NOMO-1 treated with DMSO at 0.1 percent for 48 hours (cell line): ENCODE results near the gene ZDHHC22.

Experiments
- DNase-seq: peaks from one replicate; lab custom pipeline; 2025; ENCODE audit not compliant: unreplicated experiment; lab: John Stamatoyannopoulos, UW

The ZDHHC22 gene

DNA sequence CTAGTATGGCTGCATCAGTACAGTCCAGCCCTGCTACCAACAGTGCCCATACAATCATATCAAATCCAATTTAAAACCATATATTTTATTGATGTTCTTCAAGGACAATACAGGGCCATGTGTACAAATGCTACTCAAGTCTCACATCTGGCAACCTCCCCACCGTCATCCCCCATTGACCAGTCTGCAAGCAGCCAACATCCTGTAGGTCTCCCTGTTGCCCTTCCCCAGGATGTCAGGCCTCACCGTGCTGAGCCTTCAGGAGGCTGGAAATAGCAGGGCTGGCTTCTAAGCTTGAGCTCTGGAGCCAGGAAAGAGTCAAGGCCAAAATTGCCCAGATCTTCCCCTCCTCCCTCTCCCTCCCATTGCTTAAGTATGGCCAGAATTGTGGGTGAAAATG, 10.4 kb downstream of the ZDHHC22 start:
- no peak for DNase-seq

DNA sequence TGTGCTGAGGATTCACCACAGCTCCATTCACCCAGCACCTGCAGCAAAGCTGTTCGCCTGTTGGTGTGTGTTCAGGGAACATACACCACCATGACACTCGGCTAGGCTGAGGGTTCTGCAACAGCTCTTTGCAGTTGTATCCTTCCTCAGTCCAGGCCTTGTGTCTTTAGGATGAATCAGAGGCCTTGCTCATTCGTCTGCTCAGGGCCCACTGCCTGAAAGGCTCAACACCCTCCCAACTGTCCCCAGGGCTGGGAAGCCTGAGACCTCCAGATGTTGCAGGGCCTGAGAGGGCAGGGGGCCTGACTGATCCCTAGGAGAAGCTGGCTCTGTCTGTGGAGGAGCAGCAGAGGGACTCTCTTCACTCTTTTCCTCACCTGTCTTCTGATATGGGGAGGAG, 11.2 kb downstream of the ZDHHC22 start:
- no peak for DNase-seq

DNA sequence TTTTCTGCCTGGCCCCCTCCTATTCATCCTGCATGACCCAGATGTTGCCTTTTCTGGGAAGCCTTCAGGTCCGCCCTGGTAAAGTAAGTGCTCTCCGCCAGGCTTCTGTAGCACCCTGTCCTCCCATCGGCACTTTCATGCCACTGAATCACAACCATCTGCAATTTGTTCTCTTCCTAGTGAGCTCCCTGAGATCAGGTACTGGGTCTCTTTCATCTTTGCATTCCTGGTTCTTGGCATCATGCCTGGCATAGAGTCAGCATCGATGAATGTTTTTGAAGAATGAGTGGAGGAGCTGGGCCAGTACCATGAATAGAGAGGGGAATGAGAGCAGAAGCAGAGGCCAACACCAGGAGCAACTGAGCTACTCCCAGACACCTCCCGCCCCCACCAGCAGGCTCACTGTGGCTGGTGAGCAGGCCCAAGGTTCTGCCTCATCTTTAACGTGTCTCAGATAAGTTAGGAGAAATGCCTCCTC, 13.1 kb downstream of the ZDHHC22 start:
- DNase-seq: no peak

DNA sequence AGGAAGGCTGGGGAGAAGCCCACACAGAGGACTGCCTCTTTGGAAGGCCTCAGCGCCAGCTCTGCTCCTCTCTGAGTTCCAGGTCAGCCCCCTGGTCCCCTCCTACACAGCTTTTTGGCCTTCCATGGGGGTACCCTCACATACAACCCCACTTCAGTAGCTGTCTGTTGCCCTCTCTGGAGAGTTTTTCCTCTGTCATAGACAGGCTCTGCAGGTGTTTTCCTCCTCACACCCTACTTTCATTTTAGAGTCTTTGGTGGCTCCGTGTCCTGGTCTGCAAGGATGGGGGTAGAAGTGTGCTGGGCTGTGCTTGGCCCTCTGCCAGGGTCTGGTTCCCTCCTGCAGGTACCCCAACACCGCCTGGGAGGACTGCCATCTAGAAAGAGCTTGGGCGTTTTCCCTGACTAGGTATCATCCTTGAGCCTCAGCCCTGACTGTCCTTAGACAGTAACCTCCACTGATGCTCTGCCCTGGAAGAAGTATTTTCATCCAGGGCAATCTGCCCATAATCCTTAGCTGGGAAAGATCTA, 15.1 kb downstream of the ZDHHC22 start:
- DNase-seq: no peak

DNA sequence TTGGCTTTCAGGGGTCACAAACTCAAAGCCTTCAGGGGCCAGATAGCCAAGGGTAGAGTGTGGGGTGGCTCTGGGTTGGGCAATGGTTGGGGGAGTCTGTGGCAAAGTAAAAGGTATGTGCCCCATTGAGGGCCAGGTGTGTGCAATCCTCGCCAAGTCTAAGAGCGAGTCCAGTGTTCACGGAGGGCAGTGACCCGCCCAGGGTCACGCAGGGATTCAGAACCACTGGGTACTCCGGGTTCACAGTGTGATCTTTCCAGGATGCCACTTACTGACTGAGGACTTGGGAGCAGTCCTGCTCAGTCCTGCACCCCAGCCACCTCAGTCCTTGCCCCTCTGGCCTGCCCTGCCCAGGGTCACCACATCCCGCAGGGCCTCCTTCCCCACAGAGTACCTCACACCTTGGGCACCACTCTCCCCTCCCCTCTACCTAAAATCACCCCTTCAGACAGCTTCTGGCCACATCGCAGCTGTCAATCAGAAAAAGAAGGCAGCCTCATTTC, 15.7 kb downstream of the ZDHHC22 start:
- DNase-seq: no peak

DNA sequence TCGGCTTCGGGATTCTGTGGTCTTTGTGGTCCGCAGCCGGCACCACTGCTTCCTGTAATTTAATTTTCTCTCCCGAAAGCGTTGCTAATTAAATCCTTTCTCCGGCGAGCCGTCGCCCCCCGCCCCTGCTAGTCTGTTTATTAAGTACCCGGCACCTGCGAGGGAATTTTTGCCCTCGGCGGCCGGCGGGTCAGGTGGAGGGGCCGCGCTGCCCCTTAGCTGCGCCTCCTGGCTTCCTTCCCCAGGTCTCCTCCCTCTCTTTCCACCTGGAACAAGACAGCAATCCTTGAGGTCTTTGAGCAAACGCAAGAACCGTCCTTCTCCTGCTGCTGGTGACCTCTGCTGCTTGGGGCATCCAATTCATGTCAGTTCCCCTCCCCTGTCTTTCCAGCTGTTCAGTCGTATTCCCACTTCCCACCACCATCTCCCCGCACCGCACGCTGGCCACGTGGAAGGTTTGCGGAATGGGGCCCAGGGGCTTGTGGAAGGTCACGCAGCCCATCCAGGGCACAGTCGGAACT, 16.2 kb downstream of the ZDHHC22 start:
- DNase-seq: no peak

DNA sequence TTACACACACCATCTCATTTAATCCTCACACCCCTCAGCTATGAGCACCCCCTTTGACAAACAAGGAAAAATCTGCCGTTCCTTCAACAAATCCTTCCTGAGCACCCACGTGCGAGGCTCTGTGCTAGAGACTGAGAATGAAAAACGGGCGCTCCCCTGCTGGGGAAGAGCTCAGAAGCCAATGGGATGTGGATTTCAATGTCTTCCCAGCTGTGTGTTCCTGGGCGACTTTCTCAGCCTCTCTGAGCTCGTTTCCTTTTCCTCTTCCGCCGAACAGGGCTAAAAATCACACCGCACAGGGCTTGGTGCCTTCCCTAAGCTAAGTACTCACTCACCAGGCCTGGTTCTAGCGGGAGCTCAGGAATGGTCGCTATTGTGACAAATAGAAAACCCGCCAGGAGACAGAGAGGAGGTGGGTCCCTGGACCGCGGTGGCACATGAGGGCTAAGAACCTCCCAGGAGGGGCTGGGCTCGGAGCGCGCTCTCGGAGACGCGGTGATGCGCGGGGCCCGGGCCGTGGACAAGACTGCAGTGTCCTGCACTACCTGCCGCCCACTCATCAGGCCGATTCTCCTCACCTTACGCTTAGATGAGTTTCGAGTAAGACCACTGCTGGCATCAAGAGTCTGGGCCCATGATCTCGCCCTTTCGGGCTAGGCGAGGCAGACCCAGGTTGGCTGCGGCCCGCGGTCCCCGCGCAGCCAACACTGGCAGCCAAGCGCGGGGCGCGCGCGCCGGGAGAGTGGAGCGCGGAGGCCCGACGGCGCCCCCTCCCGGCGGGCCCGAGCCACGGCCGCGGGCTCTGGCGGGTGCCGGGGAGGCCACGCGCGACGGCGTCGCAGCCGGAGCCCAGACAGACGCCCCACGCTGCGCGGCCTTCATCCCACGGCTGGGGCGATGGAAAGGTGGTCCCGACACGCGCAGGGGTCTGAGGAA, 17.0 kb downstream of the ZDHHC22 start:
- peak; percentile 21 for DNase-seq

DNA sequence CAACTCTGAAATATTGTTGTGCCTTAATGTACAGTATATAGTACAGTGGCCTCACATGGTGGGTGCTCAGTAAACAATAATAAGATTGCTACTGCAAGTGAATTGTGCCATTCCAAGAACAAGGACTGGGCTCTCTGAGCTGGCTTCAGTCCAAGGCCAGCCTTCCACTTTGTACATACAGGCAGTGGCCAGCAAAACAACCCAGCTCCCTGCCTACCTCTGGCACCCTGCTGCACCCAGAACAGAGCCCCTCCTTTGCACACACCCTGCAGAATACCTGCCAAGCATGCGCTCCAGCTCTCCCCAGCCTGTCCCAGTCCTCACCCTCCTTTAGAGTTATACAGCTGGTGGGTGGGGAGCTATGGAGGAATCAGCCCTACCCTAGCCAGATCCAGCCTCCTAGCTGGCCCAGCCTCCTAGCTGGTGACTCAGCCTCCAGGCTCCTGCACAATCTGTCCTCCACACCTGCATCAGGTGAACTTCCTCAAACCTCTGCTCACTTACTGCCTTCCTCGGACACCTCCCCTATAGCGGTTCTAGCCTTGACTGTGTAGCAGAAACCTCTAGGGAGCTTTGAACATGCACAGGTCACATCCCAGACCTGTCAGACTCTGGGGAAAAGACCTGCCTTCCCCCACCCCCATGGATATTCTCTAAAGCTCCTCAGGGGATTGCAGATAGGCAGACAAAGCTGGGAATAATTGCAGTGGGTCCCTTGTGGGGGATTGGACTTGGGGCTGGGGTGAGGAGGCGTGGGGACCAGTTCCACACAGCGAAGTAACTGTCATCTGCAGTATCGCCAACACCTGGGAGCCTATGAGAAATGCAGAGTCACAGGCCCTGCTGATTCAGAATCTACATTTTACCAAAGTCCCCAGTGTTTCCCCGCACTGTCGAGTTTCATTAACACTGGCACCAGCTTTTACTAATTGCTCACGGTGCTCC, 17.9 kb downstream of the ZDHHC22 start:
- no peak for DNase-seq

DNA sequence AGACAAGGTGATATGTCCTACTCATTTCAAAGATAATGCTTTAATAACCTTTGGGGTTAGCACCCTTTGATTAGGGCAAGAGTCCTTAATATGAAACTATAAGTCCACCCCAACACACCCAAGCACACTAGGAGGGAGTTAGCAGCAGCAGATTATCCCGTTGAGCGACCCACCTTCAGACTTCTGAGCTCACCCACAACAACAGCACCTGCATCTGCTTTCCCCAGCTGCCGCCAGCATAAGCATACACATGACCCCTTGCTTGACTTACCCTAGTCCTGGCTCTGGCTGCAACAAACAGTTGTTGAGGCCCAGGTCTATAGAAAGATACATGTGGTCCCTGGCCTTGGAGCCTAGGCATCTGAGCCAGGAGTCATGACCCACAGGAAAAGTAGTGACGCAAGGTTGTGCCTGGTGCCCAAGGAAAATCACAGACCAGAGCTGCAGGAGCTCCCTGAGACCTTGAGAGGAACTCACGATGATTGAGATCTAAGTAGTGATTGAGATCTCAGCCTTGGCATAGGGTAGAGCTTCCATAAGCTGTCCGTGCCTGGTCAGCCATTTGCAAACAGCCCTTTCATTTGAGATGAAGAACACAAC, 19.0 kb downstream of the ZDHHC22 start:
- DNase-seq: no peak

DNA sequence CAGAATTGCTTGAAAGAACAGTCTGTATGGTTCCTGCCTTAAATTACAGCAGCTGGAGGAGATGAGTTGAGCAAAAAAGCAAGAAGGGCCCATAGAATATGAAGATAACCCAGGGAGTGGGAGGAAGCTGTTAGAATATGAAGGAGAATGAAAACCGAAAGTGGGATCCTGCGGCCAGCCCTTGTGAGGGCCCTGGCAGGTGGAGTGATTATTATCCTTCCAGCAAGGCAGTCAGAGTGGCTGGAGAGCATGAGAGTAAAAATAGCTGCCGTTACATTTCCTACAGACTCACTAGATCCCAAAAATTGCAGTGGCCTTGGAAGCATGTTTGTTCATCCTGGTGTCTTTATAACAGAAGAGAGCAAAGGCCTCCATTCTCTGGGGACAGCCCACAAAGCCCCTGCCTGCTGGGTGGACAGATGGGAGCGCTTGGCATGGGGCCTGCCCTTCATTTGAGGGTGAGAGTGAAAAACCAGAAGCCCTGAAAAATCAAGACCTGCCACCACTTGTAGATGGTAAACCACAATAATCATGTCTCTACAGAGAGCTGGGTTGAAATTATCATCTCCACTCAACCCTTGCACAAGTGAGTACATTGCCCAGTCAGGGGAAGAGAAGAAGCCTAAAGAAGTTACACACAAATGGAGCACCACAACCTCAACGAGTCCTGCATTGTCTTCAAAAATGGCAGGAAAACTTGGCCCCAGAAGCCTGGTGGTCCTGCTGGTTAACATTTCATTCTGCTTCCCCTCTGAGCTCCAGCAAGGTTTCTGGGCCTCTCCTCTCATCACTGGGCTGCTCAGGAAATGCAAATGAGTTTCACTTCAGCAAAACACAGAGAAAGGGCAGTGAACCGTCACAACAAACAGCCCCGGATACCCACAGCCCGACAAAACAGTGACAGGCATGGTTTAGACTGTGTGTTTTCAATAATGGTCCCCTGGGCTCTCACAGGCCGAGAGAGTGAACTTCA, 20.5 kb downstream of the ZDHHC22 start:
- peak; percentile 85 for DNase-seq

DNA sequence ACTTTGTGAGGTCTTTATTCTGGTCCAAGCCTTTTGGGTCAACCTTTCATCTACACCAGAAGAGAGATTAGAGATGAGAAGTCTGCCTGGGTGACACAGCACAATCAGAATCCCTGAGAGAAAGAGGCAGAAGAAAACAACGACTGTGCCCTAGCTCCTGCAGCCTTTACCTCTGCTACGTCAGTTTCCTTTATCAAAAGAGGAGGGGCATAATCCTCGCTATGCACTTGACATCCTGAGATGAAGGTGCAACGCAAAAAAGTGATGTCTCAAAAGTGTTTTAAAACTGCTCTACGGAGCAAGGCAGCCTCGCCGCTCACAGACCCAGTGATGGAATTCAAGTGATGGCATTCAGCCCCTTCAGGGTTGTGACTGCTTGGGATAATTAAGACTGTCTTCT, 21.7 kb downstream of the ZDHHC22 start:
- DNase-seq: no peak

DNA sequence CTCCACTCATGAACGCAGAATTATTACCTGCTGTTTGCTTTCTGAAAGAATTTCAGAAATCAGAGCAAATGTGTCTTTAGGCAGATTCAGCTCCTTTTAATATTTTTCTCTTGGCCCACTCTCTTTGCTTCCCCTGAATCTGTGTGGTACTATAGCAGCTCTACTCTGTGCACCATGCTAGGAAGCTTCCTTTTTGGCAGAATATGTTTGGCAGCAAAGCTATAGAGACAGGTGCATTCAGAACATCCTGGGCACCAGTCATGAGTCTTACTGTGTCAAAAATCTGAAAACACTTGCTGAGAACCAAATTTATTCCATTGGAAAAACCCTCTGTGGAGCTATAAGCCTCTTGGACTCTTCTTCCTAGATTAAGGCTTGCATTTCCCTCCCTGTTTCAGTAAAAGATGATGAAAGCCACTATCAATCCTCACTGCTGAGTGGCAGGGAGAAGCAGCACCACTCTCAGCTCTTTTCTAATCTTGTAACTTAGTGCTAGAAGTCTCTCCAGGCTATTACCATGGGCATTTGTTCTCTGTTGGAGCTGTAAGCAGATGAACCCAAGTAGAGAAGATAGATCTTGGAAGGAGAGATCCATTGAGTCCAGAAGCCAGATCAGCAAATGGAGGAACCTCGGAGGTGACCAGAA, 25.3 kb downstream of the ZDHHC22 start:
- no peak for DNase-seq

DNA sequence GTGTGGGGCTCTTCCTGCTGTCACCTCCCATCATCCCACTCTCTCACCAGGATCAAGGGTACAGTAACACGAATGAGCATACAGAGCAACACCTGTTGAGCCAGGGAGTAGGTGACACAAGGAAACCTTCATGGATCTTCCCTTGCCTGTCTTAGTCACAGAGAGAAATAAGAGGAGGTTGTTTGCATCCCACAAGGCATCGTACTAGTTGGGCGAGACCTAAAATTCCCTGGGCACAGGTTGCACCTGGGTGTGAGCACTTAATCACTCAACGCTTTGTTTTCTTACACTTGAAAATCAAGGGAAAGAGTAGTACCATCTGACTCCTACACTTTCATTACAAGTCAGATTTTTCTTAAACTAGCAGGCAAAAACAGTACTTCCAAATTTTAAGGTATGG, 27.0 kb downstream of the ZDHHC22 start:
- DNase-seq: no peak

DNA sequence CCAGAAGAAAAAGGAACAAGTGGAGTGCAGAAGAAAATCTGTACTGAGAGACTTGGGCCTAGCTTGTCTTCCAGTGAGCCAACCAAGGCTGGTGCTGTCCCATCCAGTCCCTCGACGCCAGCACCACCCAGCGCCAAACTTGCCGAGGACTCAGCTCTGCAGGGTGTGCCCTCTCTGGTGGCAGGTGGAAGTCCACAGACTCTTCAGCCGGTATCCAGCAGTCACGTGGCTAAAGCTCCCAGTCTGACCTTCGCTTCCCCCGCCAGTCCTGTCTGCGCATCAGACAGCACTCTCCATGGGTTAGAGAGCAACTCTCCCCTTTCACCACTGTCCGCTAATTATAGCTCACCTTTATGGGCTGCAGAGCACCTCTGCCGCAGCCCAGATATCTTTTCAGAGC, 27.9 kb downstream of the ZDHHC22 start:
- DNase-seq: no peak

DNA sequence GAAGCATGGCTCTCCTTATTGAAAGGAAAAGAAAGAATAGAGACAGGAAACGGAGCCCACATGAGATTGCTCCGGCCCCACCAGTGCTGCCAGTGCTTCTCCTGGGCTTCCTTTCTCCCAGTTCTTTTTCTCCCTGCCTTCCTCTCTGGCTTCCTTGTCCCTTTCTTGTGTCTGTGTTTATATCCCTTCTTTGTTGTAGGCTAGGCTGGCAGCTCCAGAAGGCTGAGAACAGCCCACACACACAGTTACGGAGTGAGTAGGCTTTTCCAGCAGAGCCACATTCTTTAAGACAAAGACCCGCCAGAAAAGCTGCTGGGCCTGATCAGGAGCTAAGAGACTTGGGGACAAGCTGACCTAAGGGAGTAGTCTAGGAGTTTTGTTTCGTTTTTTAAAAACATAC, 30.6 kb downstream of the ZDHHC22 start:
- no peak for DNase-seq

DNA sequence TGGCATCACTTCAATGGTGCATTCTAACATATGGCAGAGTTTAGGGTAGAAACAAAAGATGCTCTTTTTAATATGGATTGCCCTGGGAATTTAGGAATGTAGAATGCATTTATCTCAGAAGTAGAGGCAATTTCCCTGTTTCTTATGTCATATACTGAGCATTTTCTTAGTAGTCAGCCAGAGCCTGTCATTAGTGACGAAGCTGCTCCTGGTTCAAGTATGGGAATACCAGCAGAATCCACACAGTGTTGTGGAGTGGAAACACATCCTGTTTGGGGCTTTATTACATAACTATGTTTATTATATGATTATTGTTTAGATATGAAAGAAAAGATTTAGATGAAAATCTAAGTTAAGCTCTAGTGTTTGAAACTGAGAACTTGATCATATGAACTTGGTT, 31.3 kb downstream of the ZDHHC22 start:
- DNase-seq: no peak

DNA sequence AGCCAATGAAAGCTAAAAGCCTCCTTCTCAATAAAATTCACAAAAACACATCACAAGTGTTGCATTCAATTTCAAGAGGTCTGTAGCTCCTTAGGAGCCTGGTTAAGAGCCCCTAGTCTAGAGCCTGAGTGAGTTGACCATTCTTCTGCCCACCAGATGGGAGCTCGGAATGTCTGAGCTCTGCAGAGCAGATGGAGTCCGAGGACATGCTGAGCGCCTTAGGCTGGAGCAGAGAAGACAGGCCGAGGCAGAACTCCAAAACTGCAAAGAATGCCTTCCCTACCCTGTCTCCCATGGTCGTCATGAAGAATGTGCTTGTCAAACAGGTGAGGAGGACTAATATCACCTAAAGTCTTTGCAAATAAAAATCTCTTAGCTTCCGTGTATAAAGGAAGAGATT, 31.9 kb downstream of the ZDHHC22 start:
- no peak for DNase-seq

DNA sequence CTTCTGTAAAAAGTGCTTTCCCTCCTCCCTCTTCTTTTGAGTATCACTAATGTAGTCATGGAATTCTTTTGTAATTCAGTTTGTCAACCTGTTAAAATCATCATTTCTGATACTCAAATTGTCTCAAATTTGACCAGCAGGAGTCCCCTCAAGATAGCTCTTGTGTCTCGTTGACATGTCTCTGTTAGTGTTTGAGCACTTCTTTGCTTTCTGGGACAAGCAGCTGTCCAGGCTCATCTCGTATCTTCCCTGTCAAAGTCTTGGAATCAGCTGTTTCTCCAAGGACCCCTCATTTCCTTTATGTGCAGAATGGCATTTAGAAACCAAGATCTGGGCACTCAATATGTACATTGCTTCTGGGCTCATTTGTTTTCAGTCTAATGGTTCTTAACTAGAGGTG, 32.8 kb downstream of the ZDHHC22 start:
- DNase-seq: no peak

DNA sequence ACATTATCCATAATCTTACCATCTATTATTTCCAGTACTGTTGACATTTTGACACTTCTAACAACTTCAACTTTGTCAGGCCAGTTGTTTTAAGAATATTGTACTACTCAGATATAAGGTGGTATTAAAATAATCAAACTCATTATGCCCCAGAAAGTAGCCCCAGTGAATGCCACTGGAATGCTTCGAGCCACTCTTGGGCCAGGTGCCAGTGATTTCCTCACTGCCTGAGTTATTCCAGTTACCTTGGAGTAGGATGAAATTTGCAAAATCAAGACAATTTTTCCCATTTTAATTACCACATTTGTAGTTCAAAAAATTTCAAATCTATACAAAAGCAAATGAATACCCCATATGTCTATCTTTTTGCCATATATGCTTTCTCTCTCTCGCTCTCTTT, 34.4 kb downstream of the ZDHHC22 start:
- DNase-seq: no peak
